IPS-18c (cell line): Measurements from ENCODE around the gene CLDN19.
"Not testable (repeated sequence)": the region's sequence is repeated elsewhere in the genome, so short reads cannot be mapped to it uniquely, and the experiment has no call there.

Experiments
- H3K4me3 ChIP-seq: 2 replicates; pipeline ENCODE4 v1.7.0; 2013; ENCODE audit warnings: low read depth, mild to moderate bottlenecking, low read length, moderate library complexity; ENCODE audit not compliant: insufficient read depth
- H3K9me3 ChIP-seq: one replicate; pipeline ENCODE4 v1.6.1; 2013; ENCODE audit warnings: mild to moderate bottlenecking, low read length, moderate library complexity; ENCODE audit not compliant: control insufficient read depth, insufficient read depth

Gene CLDN19

GRCh38 chr1:42765832-42766740 lies 26.1 kb upstream of the CLDN19 start:
- Histone ChIP-seq H3K9me3 (no peaks in the 10 kb centered on the region), H3K4me3 (peak overlapping the region; percentile 99)

GRCh38 chr1:42765269-42765668 lies 25.2 kb upstream of the CLDN19 start:
- Histone ChIP-seq H3K4me3 (peak overlapping the region; percentile 99), H3K9me3 (no peaks in the 10 kb centered on the region)

- Histone ChIP-seq H3K4me3 (no peak overlapping the region), H3K9me3 (no peaks in the 10 kb centered on the region)
Measured at GRCh38 chr1:42762269-42762668, 22.2 kb upstream of the CLDN19 start.

- H3K9me3 ChIP-seq, result no peaks in the 10 kb centered on the region
- no peak overlapping the region for H3K4me3 ChIP-seq
Measured at GRCh38 chr1:42761567-42761966, 21.5 kb upstream of the CLDN19 start.

- no peak overlapping the region for H3K4me3 ChIP-seq
Measured at GRCh38 chr1:42759114-42759513, 19.1 kb upstream of the CLDN19 start.

GRCh38 chr1:42758641-42759040 lies 18.6 kb upstream of the CLDN19 start:
- Histone ChIP-seq H3K4me3 (no peak overlapping the region), H3K9me3 (no peaks in the 10 kb centered on the region)

More at GRCh38 chr1:42759114-42759513, 19.1 kb upstream of the CLDN19 start:
- H3K9me3 ChIP-seq, result no peaks in the 10 kb centered on the region

GRCh38 chr1:42757892-42758275 lies 17.8 kb upstream of the CLDN19 start:
- no peaks in the 10 kb centered on the region for H3K9me3 ChIP-seq
- H3K4me3 ChIP-seq, result no peak overlapping the region

GRCh38 chr1:42756956-42757891 lies 17.2 kb upstream of the CLDN19 start:
- Histone ChIP-seq H3K9me3 (no peaks in the 10 kb centered on the region), H3K4me3 (no peak overlapping the region)

- Histone ChIP-seq H3K4me3 (no peak overlapping the region), H3K9me3 (no peaks in the 10 kb centered on the region)
Measured at GRCh38 chr1:42753070-42753469, 13.0 kb upstream of the CLDN19 start.

GRCh38 chr1:42752284-42752683 lies 12.2 kb upstream of the CLDN19 start:
- Histone ChIP-seq H3K4me3 (no peak overlapping the region), H3K9me3 (no peaks in the 10 kb centered on the region)

- H3K9me3 ChIP-seq, H3K4me3 ChIP-seq: not testable (repeated sequence)
Measured at GRCh38 chr1:42751511-42752070, 11.6 kb upstream of the CLDN19 start.

- Histone ChIP-seq H3K9me3 (no peaks in the 10 kb centered on the region), H3K4me3 (no peak overlapping the region)
Measured at GRCh38 chr1:42750041-42750440, 10.0 kb upstream of the CLDN19 start.

- no peaks in the 10 kb centered on the region for H3K9me3 ChIP-seq
- H3K4me3 ChIP-seq, result no peak overlapping the region
Measured at GRCh38 chr1:42748461-42749410, 8.7 kb upstream of the CLDN19 start.

- Histone ChIP-seq H3K4me3 (no peak overlapping the region), H3K9me3 (no peaks in the 10 kb centered on the region)
Measured at GRCh38 chr1:42748021-42748420, 8.0 kb upstream of the CLDN19 start.

GRCh38 chr1:42747125-42747524 lies 7.1 kb upstream of the CLDN19 start:
- Histone ChIP-seq H3K9me3 (no peaks in the 10 kb centered on the region), H3K4me3 (no peak overlapping the region)

- Histone ChIP-seq H3K4me3 (no peak overlapping the region), H3K9me3 (no peaks in the 10 kb centered on the region)
Measured at GRCh38 chr1:42746436-42747105, 6.5 kb upstream of the CLDN19 start.
